Measurements from ENCODE around the gene ARHGEF28.

ARHGEF28 gene

GRCh38 chr5:73625944-73626811 lies at the start of gene ARHGEF28:
Gene ARHGEF28, plus strand, starts transcription at chr5:73626196. Its CDS starts 58,656 bp downstream, at chr5:73684852.
- peak; percentile 21 for DNase-seq (ENCODE audit: low read depth)

- DNase-seq (ENCODE audit: low read depth) = no peak
These were observed 43.5 kb upstream of the ARHGEF28 start for GRCh38 chr5:73582285-73583145.

- DNase-seq (ENCODE audit: low read depth) = no peak
These were observed 38.1 kb upstream of the ARHGEF28 start for GRCh38 chr5:73587923-73588322.

- DNase-seq (ENCODE audit: low read depth) = no peak
These were observed 34.8 kb upstream of the ARHGEF28 start for GRCh38 chr5:73591102-73591695.

GRCh38 chr5:73591698-73592501 lies 34.1 kb upstream of the ARHGEF28 start:
- DNase-seq (ENCODE audit: low read depth) = no peak

GRCh38 chr5:73592551-73592950 lies 33.4 kb upstream of the ARHGEF28 start:
- no peak for DNase-seq (ENCODE audit: low read depth)

GRCh38 chr5:73596705-73597328 lies 29.2 kb upstream of the ARHGEF28 start:
- no peak for DNase-seq (ENCODE audit: low read depth)

GRCh38 chr5:73599380-73599779 lies 26.6 kb upstream of the ARHGEF28 start:
- DNase-seq (ENCODE audit: low read depth) = no peak

- no peak for DNase-seq (ENCODE audit: low read depth)
These were observed 22.0 kb upstream of the ARHGEF28 start for GRCh38 chr5:73603998-73604397.

- DNase-seq (ENCODE audit: low read depth) = no peak
These were observed 20.5 kb upstream of the ARHGEF28 start for GRCh38 chr5:73605223-73606087.

- DNase-seq (ENCODE audit: low read depth) = no peak
These were observed 19.7 kb upstream of the ARHGEF28 start for GRCh38 chr5:73606206-73606753.

GRCh38 chr5:73607228-73607627 lies 18.8 kb upstream of the ARHGEF28 start:
- DNase-seq (ENCODE audit: low read depth) = no peak

GRCh38 chr5:73612799-73613198 lies 13.2 kb upstream of the ARHGEF28 start:
- no peak for DNase-seq (ENCODE audit: low read depth)

- no peak for DNase-seq (ENCODE audit: low read depth)
These were observed 10.9 kb upstream of the ARHGEF28 start for GRCh38 chr5:73615085-73615484.

- no peak for DNase-seq (ENCODE audit: low read depth)
These were observed 10.0 kb upstream of the ARHGEF28 start for GRCh38 chr5:73615947-73616346.

GRCh38 chr5:73617510-73618279 lies 8.3 kb upstream of the ARHGEF28 start:
- DNase-seq (ENCODE audit: low read depth) = no peak

- DNase-seq (ENCODE audit: low read depth) = no peak
These were observed 6.2 kb upstream of the ARHGEF28 start for GRCh38 chr5:73619606-73620333.

GRCh38 chr5:73620334-73620687 lies 5.7 kb upstream of the ARHGEF28 start:
- no peak for DNase-seq (ENCODE audit: low read depth)

- DNase-seq (ENCODE audit: low read depth) = no peak
These were observed 2.9 kb upstream of the ARHGEF28 start for GRCh38 chr5:73623060-73623459.

Data from activated T-cell treated with anti-CD3 and anti-CD28 coated beads for 48 hours (primary cell).